BE2C (cell line): ENCODE measurements around the gene ASMTL.
"Not testable (repeated sequence)": the region's sequence is repeated elsewhere in the genome, so short reads cannot be mapped to it uniquely, and the experiment has no call there.

ENCODE experiments used
- DNase-seq: peaks from one replicate; pipeline ENCODE4 v3.0.0-alpha.2; 2020
- H3K27me3 ChIP-seq: fragments of 250-450 bp; sonication (Bioruptor Pico); 2 replicates; pipeline ENCODE4 v1.5.1; 2020; ENCODE audit warnings: mild to moderate bottlenecking
- H3K36me3 ChIP-seq: fragments of 250-450 bp; sonication (Bioruptor Pico); 2 replicates; pipeline ENCODE4 v1.5.1; 2020; ENCODE audit warnings: mild to moderate bottlenecking
- H3K4me1 ChIP-seq: fragments of 250-450 bp; sonication (Bioruptor Pico); 2 replicates; pipeline ENCODE4 v1.5.1; 2020
- H3K4me3 ChIP-seq: 2 replicates; pipeline ENCODE4 v1.5.1; 2011; ENCODE audit warnings: low read depth, low read length
- H3K9me3 ChIP-seq: fragments of 250-450 bp; sonication (Bioruptor Pico); 2 replicates; pipeline ENCODE4 v1.5.1; 2020
- TF ChIP-seq, protein P1 (sequence below): IDR thresholded peaks from 2 replicates; pipeline ENCODE4 v1.5.1; 2012; ENCODE audit warnings: mild to moderate bottlenecking, low read depth, low read length

The ASMTL gene

GRCh38 chrX:1493412-1493811, 40.7 kb upstream of the ASMTL start:
- Histone ChIP-seq H3K4me3 (no peak overlapping the region), H3K9me3 (no peaks in the 10 kb centered on the region), H3K4me1 (no peaks in the 10 kb centered on the region), H3K27me3 (no peaks in the 10 kb centered on the region), H3K36me3 (no peaks in the 10 kb centered on the region)
- TF ChIP-seq, protein P1, sequence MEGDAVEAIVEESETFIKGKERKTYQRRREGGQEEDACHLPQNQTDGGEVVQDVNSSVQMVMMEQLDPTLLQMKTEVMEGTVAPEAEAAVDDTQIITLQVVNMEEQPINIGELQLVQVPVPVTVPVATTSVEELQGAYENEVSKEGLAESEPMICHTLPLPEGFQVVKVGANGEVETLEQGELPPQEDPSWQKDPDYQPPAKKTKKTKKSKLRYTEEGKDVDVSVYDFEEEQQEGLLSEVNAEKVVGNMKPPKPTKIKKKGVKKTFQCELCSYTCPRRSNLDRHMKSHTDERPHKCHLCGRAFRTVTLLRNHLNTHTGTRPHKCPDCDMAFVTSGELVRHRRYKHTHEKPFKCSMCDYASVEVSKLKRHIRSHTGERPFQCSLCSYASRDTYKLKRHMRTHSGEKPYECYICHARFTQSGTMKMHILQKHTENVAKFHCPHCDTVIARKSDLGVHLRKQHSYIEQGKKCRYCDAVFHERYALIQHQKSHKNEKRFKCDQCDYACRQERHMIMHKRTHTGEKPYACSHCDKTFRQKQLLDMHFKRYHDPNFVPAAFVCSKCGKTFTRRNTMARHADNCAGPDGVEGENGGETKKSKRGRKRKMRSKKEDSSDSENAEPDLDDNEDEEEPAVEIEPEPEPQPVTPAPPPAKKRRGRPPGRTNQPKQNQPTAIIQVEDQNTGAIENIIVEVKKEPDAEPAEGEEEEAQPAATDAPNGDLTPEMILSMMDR: no peak
- no peak for DNase-seq

DNA sequence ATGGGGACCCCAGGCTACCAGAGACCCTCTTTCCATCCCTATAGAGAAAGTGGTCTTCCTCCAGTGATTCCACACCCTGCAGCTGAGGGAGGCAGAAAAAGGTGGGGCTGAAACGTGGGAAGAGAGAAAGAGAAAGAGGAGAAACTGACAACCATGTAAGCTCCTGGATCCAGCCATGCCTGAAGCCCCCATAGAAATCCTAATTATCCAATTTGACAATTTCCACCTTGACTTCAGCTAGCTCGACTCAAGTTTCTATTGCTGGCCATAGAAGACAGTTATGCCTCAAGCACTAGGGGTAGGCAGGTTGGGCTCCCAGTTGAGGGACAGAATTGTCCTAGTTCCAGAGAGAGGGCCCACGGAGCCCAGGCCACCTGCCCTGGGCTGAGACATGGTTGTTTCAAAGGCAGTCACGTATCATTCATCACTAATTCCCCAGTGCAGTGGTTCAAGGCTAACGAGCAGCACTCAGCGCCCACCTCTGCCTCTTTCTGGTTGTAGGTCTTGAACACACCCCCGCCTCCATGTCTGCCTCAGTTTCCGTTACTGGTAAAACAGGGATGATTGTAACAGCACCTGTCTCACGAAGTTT, 39.8 kb upstream of the ASMTL start:
- H3K27me3 ChIP-seq: no peaks in the 10 kb centered on the region
- no peak overlapping the region for H3K4me3 ChIP-seq
- no peak for DNase-seq
- TF ChIP-seq, protein P1: no peak
- no peaks in the 10 kb centered on the region for H3K9me3 ChIP-seq
- no peaks in the 10 kb centered on the region for H3K4me1 ChIP-seq
- no peaks in the 10 kb centered on the region for H3K36me3 ChIP-seq

DNA sequence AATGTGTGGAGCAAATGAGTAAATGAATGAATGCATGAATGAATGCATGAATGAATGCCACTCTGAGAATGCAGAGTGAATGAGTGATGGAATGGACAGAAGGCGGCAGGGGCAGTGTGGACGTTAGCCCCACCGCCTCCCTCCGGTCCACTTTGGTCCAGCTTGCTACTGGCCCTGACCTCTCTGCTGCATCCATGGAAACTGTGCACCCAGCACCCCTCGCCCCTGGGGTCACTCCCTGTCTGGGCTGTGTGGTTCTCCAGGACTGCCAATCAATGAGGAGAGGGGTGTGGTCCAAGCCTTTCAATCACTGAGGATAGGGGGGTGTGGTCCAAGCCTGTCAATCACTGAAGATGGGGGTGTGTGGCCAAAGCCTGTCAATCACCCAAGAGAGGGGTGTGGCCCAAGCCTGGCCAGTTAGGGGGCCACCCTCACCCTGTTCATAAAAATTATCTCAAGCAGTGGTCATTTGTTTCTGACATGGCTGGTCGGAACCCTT, 39.2 kb upstream of the ASMTL start:
- Histone ChIP-seq H3K27me3 (no peaks in the 10 kb centered on the region), H3K4me1 (no peaks in the 10 kb centered on the region), H3K36me3 (no peaks in the 10 kb centered on the region), H3K4me3 (no peak overlapping the region), H3K9me3 (no peaks in the 10 kb centered on the region)
- DNase-seq: peak; percentile 14
- TF ChIP-seq, protein P1: no peak

DNA sequence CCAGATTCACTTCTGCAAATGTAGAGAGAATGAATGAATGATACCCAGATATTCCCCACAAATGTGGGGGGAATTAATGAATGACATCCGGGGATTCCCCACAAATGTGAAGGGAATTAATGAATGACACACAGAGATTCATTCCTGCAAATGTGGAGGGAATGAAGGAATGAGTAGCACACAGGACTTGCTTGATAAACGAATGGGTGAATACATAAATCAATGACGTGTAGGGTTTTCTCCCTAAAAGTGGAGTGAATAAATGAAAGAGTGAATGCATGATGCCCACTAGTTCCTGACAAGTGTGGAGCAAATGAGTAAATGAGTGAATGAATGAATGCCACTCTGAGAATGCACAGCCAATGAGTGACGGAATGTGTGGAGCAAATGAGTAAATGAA, 38.5 kb upstream of the ASMTL start:
- not testable (repeated sequence) for H3K36me3 ChIP-seq, H3K4me1 ChIP-seq, H3K27me3 ChIP-seq

GRCh38 chrX:1490723-1491122, 38.0 kb upstream of the ASMTL start:
- not testable (repeated sequence) for DNase-seq, H3K9me3 ChIP-seq, H3K4me1 ChIP-seq, H3K36me3 ChIP-seq, H3K27me3 ChIP-seq, H3K4me3 ChIP-seq

More for the DNA sequence above, 38.5 kb upstream of the ASMTL start:
- not testable (repeated sequence) for DNase-seq, H3K9me3 ChIP-seq, H3K4me3 ChIP-seq

- not testable (repeated sequence) for H3K4me3 ChIP-seq, H3K4me1 ChIP-seq, DNase-seq, H3K27me3 ChIP-seq, H3K36me3 ChIP-seq, H3K9me3 ChIP-seq
Measured at GRCh38 chrX:1489354-1489753, 36.6 kb upstream of the ASMTL start.

GRCh38 chrX:1488745-1489144, 36.0 kb upstream of the ASMTL start:
- TF ChIP-seq, protein P1: no peak

GRCh38 chrX:1488141-1488540, 35.4 kb upstream of the ASMTL start:
- DNase-seq: no peak
- H3K4me3 ChIP-seq: no peak overlapping the region
- H3K9me3 ChIP-seq: no peaks in the 10 kb centered on the region
- TF ChIP-seq, protein P1: no peak
- H3K27me3 ChIP-seq: no peaks in the 10 kb centered on the region
- H3K4me1 ChIP-seq: no peaks in the 10 kb centered on the region
- no peaks in the 10 kb centered on the region for H3K36me3 ChIP-seq

More at GRCh38 chrX:1488745-1489144, 36.0 kb upstream of the ASMTL start:
- H3K27me3 ChIP-seq: no peaks in the 10 kb centered on the region
- DNase-seq: no peak
- no peaks in the 10 kb centered on the region for H3K9me3 ChIP-seq
- no peak overlapping the region for H3K4me3 ChIP-seq
- H3K4me1 ChIP-seq: no peaks in the 10 kb centered on the region
- no peaks in the 10 kb centered on the region for H3K36me3 ChIP-seq
